ENCODE results near the gene CORT.
A peak's percentile ranks its signal among the peaks of the same experiment; 100 is the strongest.
"Not testable (repeated sequence)": the region's sequence is repeated elsewhere in the genome, so short reads cannot be mapped to it uniquely, and the experiment has no call there.

CORT gene

GRCh38 chr1:10459184-10459583 lies 9.4 kb downstream of the CORT start:
- in situ Hi-C loops (cut with MboI; ENCODE audit: low sequenced_read_pairs, unreplicated experiment) = no loop called here
- no peak for TF ChIP-seq CTCF (IDR thresholded peaks at IDR 0.05; ENCODE audit: borderline replicate concordance, control extremely low read depth, extremely low read depth, insufficient read depth, missing control alignments)
- no peak for DNase-seq (ENCODE audit: low spot score)

- DNase-seq (ENCODE audit: low spot score) = no peak
- TF ChIP-seq CTCF (IDR thresholded peaks at IDR 0.05; ENCODE audit: borderline replicate concordance, control extremely low read depth, extremely low read depth, insufficient read depth, missing control alignments) = no peak
- in situ Hi-C loops (cut with MboI; ENCODE audit: low sequenced_read_pairs, unreplicated experiment) = no loop called here
Observed at GRCh38 chr1:10467078-10467477, 17.2 kb downstream of the CORT start.

GRCh38 chr1:10470043-10470442 lies 20.2 kb downstream of the CORT start:
- DNase-seq (ENCODE audit: low spot score) = no peak
- in situ Hi-C loops (cut with MboI; ENCODE audit: low sequenced_read_pairs, unreplicated experiment) = no loop called here
- TF ChIP-seq CTCF (IDR thresholded peaks at IDR 0.05; ENCODE audit: borderline replicate concordance, control extremely low read depth, extremely low read depth, insufficient read depth, missing control alignments) = no peak

GRCh38 chr1:10471411-10472219 lies 21.8 kb downstream of the CORT start:
- DNase-seq (ENCODE audit: low spot score) = no peak
- no peak for TF ChIP-seq CTCF (IDR thresholded peaks at IDR 0.05; ENCODE audit: borderline replicate concordance, control extremely low read depth, extremely low read depth, insufficient read depth, missing control alignments)
- in situ Hi-C loops (cut with MboI; ENCODE audit: low sequenced_read_pairs, unreplicated experiment) = no loop called here

GRCh38 chr1:10472220-10473144 lies 22.7 kb downstream of the CORT start, which contains the start of gene DFFA:
Gene DFFA, minus strand, starts transcription at chr1:10472529. Its CDS starts 71 bp downstream, at chr1:10472458.
- TF ChIP-seq CTCF (IDR thresholded peaks at IDR 0.05; ENCODE audit: borderline replicate concordance, control extremely low read depth, extremely low read depth, insufficient read depth, missing control alignments) = no peak
- DNase-seq (ENCODE audit: low spot score) = peak; percentile 96
- in situ Hi-C loops (cut with MboI; ENCODE audit: low sequenced_read_pairs, unreplicated experiment) = no loop called here

- no peak for DNase-seq (ENCODE audit: low spot score)
- in situ Hi-C loops (cut with MboI; ENCODE audit: low sequenced_read_pairs, unreplicated experiment) = no loop called here
- no peak for TF ChIP-seq CTCF (IDR thresholded peaks at IDR 0.05; ENCODE audit: borderline replicate concordance, control extremely low read depth, extremely low read depth, insufficient read depth, missing control alignments)
Observed at GRCh38 chr1:10473145-10473765, 23.4 kb downstream of the CORT start.

GRCh38 chr1:10474309-10474612 lies 24.4 kb downstream of the CORT start:
- in situ Hi-C loops (cut with MboI; ENCODE audit: low sequenced_read_pairs, unreplicated experiment); DNase-seq (ENCODE audit: low spot score): not testable (repeated sequence)
